Measurements from ENCODE around the gene ELMOD3.

DNA sequence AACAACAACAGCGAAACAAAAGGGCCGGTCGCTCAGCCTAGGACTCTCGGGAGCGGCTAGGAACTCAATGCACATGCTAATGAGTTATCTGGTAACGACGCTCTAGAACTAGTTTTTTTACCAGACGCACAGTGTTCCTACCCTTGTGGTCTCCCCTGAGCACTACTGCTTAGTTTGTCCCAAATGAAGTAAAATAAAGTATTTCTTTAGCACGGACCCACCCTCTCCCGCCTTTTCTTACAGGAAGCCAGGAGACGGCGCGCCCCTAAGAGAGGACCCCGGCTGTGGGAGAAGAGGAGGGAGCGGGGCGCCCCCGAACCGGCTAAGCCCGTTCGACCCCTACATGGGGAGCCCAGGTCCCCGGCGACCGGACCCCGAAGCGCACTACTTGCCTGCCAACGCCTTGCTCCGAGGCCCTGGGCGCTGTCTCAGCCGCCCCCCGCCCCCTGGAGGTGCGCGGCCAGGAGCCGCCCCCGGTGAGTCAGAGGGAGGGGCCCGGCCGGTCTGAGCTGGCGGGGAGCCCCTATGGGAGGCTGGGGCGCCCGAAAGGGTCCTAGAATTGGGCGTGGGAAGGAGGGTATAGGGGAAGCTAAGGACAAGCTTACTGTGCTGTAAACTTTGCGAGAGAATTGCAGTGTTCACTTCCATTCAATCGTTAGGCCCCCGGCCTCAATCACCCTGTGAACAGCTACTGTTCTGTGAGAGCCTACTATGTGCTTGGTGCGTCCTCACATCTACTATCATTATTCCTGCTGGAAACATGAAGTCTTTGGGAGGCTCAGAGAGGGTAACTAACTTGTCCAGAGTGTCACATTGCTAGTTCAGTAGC is 59.2 kb downstream of the ELMOD3 start:
- TF ChIP-seq, protein P1, sequence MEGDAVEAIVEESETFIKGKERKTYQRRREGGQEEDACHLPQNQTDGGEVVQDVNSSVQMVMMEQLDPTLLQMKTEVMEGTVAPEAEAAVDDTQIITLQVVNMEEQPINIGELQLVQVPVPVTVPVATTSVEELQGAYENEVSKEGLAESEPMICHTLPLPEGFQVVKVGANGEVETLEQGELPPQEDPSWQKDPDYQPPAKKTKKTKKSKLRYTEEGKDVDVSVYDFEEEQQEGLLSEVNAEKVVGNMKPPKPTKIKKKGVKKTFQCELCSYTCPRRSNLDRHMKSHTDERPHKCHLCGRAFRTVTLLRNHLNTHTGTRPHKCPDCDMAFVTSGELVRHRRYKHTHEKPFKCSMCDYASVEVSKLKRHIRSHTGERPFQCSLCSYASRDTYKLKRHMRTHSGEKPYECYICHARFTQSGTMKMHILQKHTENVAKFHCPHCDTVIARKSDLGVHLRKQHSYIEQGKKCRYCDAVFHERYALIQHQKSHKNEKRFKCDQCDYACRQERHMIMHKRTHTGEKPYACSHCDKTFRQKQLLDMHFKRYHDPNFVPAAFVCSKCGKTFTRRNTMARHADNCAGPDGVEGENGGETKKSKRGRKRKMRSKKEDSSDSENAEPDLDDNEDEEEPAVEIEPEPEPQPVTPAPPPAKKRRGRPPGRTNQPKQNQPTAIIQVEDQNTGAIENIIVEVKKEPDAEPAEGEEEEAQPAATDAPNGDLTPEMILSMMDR (optimal IDR thresholded peaks at IDR 0.05 in 1 of 3, IDR thresholded peaks at IDR 0.05 in 1 of 3, conservative IDR thresholded peaks at IDR 0.05 in 1 of 3; ENCODE audit: extremely low read depth in 1 of 3, insufficient read depth in 2 of 3, low read length in 3 of 3) = no peak
- no peak for TF ChIP-seq EZH2 (IDR thresholded peaks at IDR 0.05; ENCODE audit: low read length)

All from keratinocyte (primary cell).